WTC11 (cell line): ENCODE results near the gene ANO4. TPM values are rescaled to one million over a fixed set of nuclear protein-coding genes. Genes with fewer than 3 reads are reported as not detected.
"Not testable (repeated sequence)": the region's sequence is repeated elsewhere in the genome, so short reads cannot be mapped to it uniquely, and the experiment has no call there.

Experiments
- ATAC-seq: fragments of 200-7000 bp; cut with Tn5 transposase; 2 replicates; pipeline ENCODE4 v1.10.0; 2021; ENCODE audit warnings: mild to moderate bottlenecking, moderate library complexity
- CTCF ChIA-PET: fragments of 300-600 bp; sonication (Branson Sonifier 250); formaldehyde crosslinking; loops from one replicate; lab custom pipeline; 2021; ENCODE audit warnings: antibody characterized with exemption; lab: Charles Lee
- POLR2A ChIA-PET: fragments of 350-600 bp; sonication (Branson Sonifier 250); formaldehyde crosslinking; loops from one replicate; lab custom pipeline; 2021; ENCODE audit warnings: antibody characterized with exemption; lab: Charles Lee
- DNase-seq: peaks from one replicate; pipeline ENCODE4 v3.0.0; 2021; ENCODE audit warnings: low spot score
- H3K27ac Mint-ChIP-seq: 2 replicates; pipeline ENCODE4 v1.8.0; 2021; ENCODE audit warnings: mixed read lengths
- H3K27me3 Mint-ChIP-seq: 2 replicates; pipeline ENCODE4 v1.8.0; 2021; ENCODE audit warnings: low read depth, mild to moderate bottlenecking, moderate library complexity, mixed read lengths
- H3K36me3 Mint-ChIP-seq: 2 replicates; pipeline ENCODE4 v1.8.0; 2021; ENCODE audit warnings: mixed read lengths
- H3K4me1 Mint-ChIP-seq: 2 replicates; pipeline ENCODE4 v1.8.0; 2022; ENCODE audit warnings: mixed read lengths
- H3K4me3 Mint-ChIP-seq: 2 replicates; pipeline ENCODE4 v1.8.0; 2021; ENCODE audit warnings: mild to moderate bottlenecking, moderate library complexity, mixed read lengths
- H3K9me3 Mint-ChIP-seq: 2 replicates; pipeline ENCODE4 v1.8.0; 2021; ENCODE audit warnings: mixed read lengths
- CREM ChIP-seq: sonication (generic); formaldehyde crosslinking; IDR thresholded peaks from 2 replicates; pipeline ENCODE4 v1.8.1; 2022; ENCODE audit warnings: mild to moderate bottlenecking, missing genetic modification reagents, moderate library complexity
- ESRRA ChIP-seq: sonication (generic); formaldehyde crosslinking; IDR thresholded peaks from 2 replicates; pipeline ENCODE4 v1.8.1; 2022; ENCODE audit warnings: mild to moderate bottlenecking, missing genetic modification reagents, borderline replicate concordance
- ETV6 ChIP-seq: sonication (generic); formaldehyde crosslinking; IDR thresholded peaks from 2 replicates; pipeline ENCODE4 v1.8.1; 2022; ENCODE audit warnings: mild to moderate bottlenecking, missing genetic modification reagents
- FOXJ3 ChIP-seq: sonication (generic); formaldehyde crosslinking; IDR thresholded peaks from 2 replicates; pipeline ENCODE4 v1.9.0; 2021; ENCODE audit warnings: missing genetic modification reagents, mild to moderate bottlenecking, borderline replicate concordance
- GTF2I ChIP-seq: fragments of 250-450 bp; sonication (Bioruptor Pico); conservative IDR thresholded peaks from 2 replicates; pipeline ENCODE4 v1.4.0; 2021; ENCODE audit warnings: mild to moderate bottlenecking
- JAZF1 ChIP-seq: fragments of 250-450 bp; sonication (Bioruptor Pico); IDR thresholded peaks from 2 replicates; pipeline ENCODE4 v1.9.0; 2021; ENCODE audit warnings: moderate library complexity, mild to moderate bottlenecking, inconsistent platforms
- JUN ChIP-seq: sonication (generic); formaldehyde crosslinking; IDR thresholded peaks from 2 replicates; pipeline ENCODE4 v1.8.0; 2023; ENCODE audit warnings: mild to moderate bottlenecking, missing genetic modification reagents
- NFATC4 ChIP-seq: fragments of 250-450 bp; sonication (Bioruptor Pico); IDR thresholded peaks from 2 replicates; pipeline ENCODE4 v1.9.0; 2021; ENCODE audit warnings: mild to moderate bottlenecking
- NFYB ChIP-seq: sonication (generic); formaldehyde crosslinking; conservative IDR thresholded peaks from 2 replicates; pipeline ENCODE4 v1.8.0; 2022; ENCODE audit warnings: low read depth, missing genetic modification reagents
- PRRX2 ChIP-seq: fragments of 250-450 bp; sonication (Bioruptor Pico); IDR thresholded peaks from 2 replicates; pipeline ENCODE4 v1.8.0; 2021; ENCODE audit warnings: mild to moderate bottlenecking
- RELA ChIP-seq: sonication (generic); formaldehyde crosslinking; IDR thresholded peaks from 2 replicates; pipeline ENCODE4 v1.8.1; 2022; ENCODE audit warnings: missing genetic modification reagents, mild to moderate bottlenecking, borderline replicate concordance
- RORB ChIP-seq: fragments of 250-450 bp; sonication (Bioruptor Pico); IDR thresholded peaks from 2 replicates; pipeline ENCODE4 v1.9.0; 2021; ENCODE audit warnings: mild to moderate bottlenecking
- SP1 ChIP-seq: sonication (generic); formaldehyde crosslinking; conservative IDR thresholded peaks from 2 replicates; pipeline ENCODE4 v1.8.1; 2022; ENCODE audit warnings: missing genetic modification reagents
- ZBTB21 ChIP-seq: sonication (generic); formaldehyde crosslinking; IDR thresholded peaks from 2 replicates; pipeline ENCODE4 v1.8.1; 2023; ENCODE audit warnings: mild to moderate bottlenecking, missing genetic modification reagents, borderline replicate concordance
- ZNF232 ChIP-seq: sonication (generic); formaldehyde crosslinking; IDR thresholded peaks from 2 replicates; pipeline ENCODE4 v1.8.0; 2022; ENCODE audit warnings: mild to moderate bottlenecking, missing genetic modification reagents
- ZNF317 ChIP-seq: sonication (generic); formaldehyde crosslinking; IDR thresholded peaks from 2 replicates; pipeline ENCODE4 v1.8.1; 2023; ENCODE audit warnings: low read depth, mild to moderate bottlenecking, moderate library complexity, missing genetic modification reagents, borderline replicate concordance
- ZNF396 ChIP-seq: fragments of 250-450 bp; sonication (Bioruptor Pico); IDR thresholded peaks from 2 replicates; pipeline ENCODE4 v1.8.0; 2021; ENCODE audit warnings: mild to moderate bottlenecking, moderate library complexity, borderline replicate concordance
- ZNF671 ChIP-seq: fragments of 250-450 bp; sonication (Bioruptor Pico); IDR thresholded peaks from 2 replicates; pipeline ENCODE4 v1.8.0; 2021; ENCODE audit warnings: mild to moderate bottlenecking
- total RNA-seq: library from RNA; stranded (reverse); gene quantifications from 3 replicates; pipeline ENCODE4 v1.2.3, GENCODE V29; 2021
- TF ChIP-seq, protein P1 (sequence below): sonication (generic); formaldehyde crosslinking; IDR thresholded peaks from 2 replicates; pipeline ENCODE4 v1.8.1; 2023; ENCODE audit warnings: mild to moderate bottlenecking, moderate library complexity, missing genetic modification reagents
- TF ChIP-seq, protein P2 (sequence below): sonication (generic); formaldehyde crosslinking; IDR thresholded peaks from 2 replicates; pipeline ENCODE4 v1.8.0; 2023; ENCODE audit warnings: missing genetic modification reagents, mild to moderate bottlenecking, borderline replicate concordance
- TF ChIP-seq, protein P3 (sequence below): fragments of 250-450 bp; sonication (Bioruptor Pico); IDR thresholded peaks from 2 replicates; pipeline ENCODE4 v1.9.0; 2021; ENCODE audit warnings: moderate library complexity, mild to moderate bottlenecking, inconsistent platforms, borderline replicate concordance
- TF ChIP-seq, protein P4 (sequence below): sonication (generic); formaldehyde crosslinking; IDR thresholded peaks from 2 replicates; pipeline ENCODE4 v1.8.1; 2022; ENCODE audit warnings: mild to moderate bottlenecking, missing genetic modification reagents, moderate library complexity, borderline replicate concordance
- TF ChIP-seq, protein P5 (sequence below): sonication (generic); formaldehyde crosslinking; IDR thresholded peaks from 2 replicates; pipeline ENCODE4 v1.8.1; 2023; ENCODE audit warnings: mild to moderate bottlenecking, missing genetic modification reagents, moderate library complexity

The ANO4 gene
- total RNA-seq, 1 experiment from 2014 or later: 2.6 TPM

DNA sequence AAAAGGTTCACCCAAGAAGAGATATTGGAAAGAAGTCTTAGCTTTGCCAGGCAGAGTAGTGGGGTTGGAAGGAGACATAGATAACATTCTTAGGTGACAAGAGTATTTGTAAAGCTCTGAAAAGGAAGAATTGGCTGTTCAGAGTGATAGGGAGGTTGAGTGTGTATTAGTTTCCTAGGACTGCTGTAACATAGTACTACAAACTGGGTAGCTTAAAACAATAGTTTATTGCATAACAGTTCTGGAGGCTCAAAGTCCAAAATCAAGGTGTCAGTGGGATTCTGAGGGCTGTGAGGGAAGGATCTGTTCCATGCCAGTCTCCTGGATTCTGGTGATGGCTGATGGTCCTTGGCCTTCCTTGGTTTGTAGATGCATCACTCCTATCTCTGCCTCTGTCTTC is 258.6 kb downstream of the ANO4 start:
- peaks cover 10% of the 10 kb centered on the region; the same call in 1 of the 2 replicates for H3K36me3 Mint-ChIP-seq
- DNase-seq: no peak
- H3K27me3 Mint-ChIP-seq: no peaks in the 10 kb centered on the region
- no peak overlapping the region for H3K4me3 Mint-ChIP-seq
- TF ChIP-seq JUN (CRISPR knock-in tag): no peak
- TF ChIP-seq CREM: no peak
- TF ChIP-seq, protein P1, sequence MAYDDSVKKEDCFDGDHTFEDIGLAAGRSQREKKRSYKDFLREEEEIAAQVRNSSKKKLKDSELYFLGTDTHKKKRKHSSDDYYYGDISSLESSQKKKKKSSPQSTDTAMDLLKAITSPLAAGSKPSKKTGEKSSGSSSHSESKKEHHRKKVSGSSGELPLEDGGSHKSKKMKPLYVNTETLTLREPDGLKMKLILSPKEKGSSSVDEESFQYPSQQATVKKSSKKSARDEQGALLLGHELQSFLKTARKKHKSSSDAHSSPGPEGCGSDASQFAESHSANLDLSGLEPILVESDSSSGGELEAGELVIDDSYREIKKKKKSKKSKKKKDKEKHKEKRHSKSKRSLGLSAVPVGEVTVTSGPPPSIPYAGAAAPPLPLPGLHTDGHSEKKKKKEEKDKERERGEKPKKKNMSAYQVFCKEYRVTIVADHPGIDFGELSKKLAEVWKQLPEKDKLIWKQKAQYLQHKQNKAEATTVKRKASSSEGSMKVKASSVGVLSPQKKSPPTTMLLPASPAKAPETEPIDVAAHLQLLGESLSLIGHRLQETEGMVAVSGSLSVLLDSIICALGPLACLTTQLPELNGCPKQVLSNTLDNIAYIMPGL (CRISPR knock-in tag): no peak
- TF ChIP-seq NFYB (CRISPR knock-in tag): no peak
- no peak for TF ChIP-seq ZBTB21 (CRISPR knock-in tag)
- TF ChIP-seq ZNF396 (CRISPR knock-in tag): no peak
- TF ChIP-seq, protein P2, sequence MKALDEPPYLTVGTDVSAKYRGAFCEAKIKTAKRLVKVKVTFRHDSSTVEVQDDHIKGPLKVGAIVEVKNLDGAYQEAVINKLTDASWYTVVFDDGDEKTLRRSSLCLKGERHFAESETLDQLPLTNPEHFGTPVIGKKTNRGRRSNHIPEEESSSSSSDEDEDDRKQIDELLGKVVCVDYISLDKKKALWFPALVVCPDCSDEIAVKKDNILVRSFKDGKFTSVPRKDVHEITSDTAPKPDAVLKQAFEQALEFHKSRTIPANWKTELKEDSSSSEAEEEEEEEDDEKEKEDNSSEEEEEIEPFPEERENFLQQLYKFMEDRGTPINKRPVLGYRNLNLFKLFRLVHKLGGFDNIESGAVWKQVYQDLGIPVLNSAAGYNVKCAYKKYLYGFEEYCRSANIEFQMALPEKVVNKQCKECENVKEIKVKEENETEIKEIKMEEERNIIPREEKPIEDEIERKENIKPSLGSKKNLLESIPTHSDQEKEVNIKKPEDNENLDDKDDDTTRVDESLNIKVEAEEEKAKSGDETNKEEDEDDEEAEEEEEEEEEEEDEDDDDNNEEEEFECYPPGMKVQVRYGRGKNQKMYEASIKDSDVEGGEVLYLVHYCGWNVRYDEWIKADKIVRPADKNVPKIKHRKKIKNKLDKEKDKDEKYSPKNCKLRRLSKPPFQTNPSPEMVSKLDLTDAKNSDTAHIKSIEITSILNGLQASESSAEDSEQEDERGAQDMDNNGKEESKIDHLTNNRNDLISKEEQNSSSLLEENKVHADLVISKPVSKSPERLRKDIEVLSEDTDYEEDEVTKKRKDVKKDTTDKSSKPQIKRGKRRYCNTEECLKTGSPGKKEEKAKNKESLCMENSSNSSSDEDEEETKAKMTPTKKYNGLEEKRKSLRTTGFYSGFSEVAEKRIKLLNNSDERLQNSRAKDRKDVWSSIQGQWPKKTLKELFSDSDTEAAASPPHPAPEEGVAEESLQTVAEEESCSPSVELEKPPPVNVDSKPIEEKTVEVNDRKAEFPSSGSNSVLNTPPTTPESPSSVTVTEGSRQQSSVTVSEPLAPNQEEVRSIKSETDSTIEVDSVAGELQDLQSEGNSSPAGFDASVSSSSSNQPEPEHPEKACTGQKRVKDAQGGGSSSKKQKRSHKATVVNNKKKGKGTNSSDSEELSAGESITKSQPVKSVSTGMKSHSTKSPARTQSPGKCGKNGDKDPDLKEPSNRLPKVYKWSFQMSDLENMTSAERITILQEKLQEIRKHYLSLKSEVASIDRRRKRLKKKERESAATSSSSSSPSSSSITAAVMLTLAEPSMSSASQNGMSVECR (CRISPR knock-in tag): no peak
- TF ChIP-seq GTF2I (CRISPR knock-in tag): no peak
- no peak for TF ChIP-seq ETV6 (CRISPR knock-in tag)
- TF ChIP-seq ESRRA (CRISPR knock-in tag): no peak
- TF ChIP-seq SP1 (CRISPR knock-in tag): no peak
- TF ChIP-seq RELA (CRISPR knock-in tag): no peak
- no peaks in the 10 kb centered on the region for H3K4me1 Mint-ChIP-seq
- H3K9me3 Mint-ChIP-seq: peaks cover 14% of the 10 kb centered on the region
- H3K27ac Mint-ChIP-seq: no peak overlapping the region
- POLR2A ChIA-PET: no interaction called here
- CTCF ChIA-PET: no interaction called here
- no peak for ATAC-seq

DNA sequence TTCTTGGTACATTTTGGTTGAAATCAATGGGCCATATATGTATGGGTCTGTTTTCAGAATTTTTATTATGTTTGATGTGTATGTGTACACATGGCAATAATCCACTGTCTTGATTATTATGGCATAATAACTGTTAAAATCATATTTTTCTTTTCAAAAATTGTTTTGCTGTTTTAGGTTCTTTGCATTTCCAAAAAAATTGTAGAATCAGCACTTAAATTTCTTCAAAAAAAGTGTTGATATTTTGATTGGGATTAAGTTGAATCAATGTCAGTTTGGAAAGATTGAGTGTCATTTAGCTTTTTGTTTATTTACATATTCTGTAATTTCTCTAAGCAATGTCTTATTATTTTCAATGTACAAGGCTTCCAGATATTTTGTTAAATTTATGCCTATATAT is 261.4 kb downstream of the ANO4 start:
- ATAC-seq (no peak), DNase-seq (no peak)
- Mint-ChIP-seq H3K36me3 (peaks cover 10% of the 10 kb centered on the region; the same call in 1 of the 2 replicates), H3K9me3 (peaks cover 31% of the 10 kb centered on the region), H3K27ac (no peak overlapping the region), H3K4me1 (no peaks in the 10 kb centered on the region), H3K4me3 (no peak overlapping the region), H3K27me3 (no peaks in the 10 kb centered on the region)
- POLR2A ChIA-PET: no interaction called here
- CTCF ChIA-PET: no interaction called here
- TF ChIP-seq ZNF671 (CRISPR knock-in tag) (no peak), PRRX2 (CRISPR knock-in tag) (no peak), ZNF317 (no peak), FOXJ3 (CRISPR knock-in tag) (no peak), RORB (CRISPR knock-in tag) (no peak), JAZF1 (CRISPR knock-in tag) (no peak), NFATC4 (no peak), ZNF232 (CRISPR knock-in tag) (no peak)
- TF ChIP-seq, protein P3, sequence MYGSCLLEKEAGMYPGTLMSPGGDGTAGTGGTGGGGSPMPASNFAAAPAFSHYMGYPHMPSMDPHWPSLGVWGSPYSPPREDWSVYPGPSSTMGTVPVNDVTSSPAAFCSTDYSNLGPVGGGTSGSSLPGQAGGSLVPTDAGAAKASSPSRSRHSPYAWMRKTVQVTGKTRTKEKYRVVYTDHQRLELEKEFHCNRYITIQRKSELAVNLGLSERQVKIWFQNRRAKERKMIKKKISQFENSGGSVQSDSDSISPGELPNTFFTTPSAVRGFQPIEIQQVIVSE (CRISPR knock-in tag): no peak
- TF ChIP-seq, protein P4, sequence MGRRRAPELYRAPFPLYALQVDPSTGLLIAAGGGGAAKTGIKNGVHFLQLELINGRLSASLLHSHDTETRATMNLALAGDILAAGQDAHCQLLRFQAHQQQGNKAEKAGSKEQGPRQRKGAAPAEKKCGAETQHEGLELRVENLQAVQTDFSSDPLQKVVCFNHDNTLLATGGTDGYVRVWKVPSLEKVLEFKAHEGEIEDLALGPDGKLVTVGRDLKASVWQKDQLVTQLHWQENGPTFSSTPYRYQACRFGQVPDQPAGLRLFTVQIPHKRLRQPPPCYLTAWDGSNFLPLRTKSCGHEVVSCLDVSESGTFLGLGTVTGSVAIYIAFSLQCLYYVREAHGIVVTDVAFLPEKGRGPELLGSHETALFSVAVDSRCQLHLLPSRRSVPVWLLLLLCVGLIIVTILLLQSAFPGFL (CRISPR knock-in tag): no peak
- TF ChIP-seq, protein P5, sequence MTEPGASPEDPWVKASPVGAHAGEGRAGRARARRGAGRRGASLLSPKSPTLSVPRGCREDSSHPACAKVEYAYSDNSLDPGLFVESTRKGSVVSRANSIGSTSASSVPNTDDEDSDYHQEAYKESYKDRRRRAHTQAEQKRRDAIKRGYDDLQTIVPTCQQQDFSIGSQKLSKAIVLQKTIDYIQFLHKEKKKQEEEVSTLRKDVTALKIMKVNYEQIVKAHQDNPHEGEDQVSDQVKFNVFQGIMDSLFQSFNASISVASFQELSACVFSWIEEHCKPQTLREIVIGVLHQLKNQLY (CRISPR knock-in tag): no peak

DNA sequence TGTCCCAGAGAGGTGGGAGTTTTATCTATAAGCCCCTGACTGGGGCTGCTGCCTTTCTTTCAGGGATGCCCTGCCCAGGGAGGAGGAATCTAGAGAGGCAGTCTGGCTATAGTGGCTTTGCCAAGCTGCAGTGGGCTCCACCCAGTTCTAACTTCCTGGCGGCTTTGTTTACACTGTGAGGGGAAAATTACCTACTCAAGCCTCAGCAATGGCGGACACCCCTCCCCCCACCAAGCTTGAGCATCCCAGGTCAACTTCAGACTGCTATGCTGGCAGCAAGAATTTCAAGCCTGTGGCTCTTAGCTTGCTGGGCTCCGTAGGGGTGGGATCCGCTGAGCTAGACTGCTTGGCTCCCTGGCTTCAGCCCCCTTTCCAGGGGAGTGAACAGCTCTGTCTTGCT is 267.9 kb downstream of the ANO4 start:
- Mint-ChIP-seq H3K36me3 (peaks cover 14% of the 10 kb centered on the region), H3K9me3 (peaks cover 44% of the 10 kb centered on the region)
- H3K27ac Mint-ChIP-seq, H3K27me3 Mint-ChIP-seq, CTCF ChIA-PET, H3K4me3 Mint-ChIP-seq, ATAC-seq, H3K4me1 Mint-ChIP-seq, POLR2A ChIA-PET: not testable (repeated sequence)
- peak; percentile 15 for DNase-seq
